GM12872 (cell line): ENCODE results near the gene PRRC2C.

ENCODE experiments used
- TF ChIP-seq, protein P1 (sequence below): IDR thresholded peaks from 3 replicates; pipeline ENCODE4 v1.5.1; 2011; ENCODE audit warnings: low read depth, mild to moderate bottlenecking, low read length, moderate library complexity; ENCODE audit not compliant: insufficient read depth

PRRC2C gene

DNA sequence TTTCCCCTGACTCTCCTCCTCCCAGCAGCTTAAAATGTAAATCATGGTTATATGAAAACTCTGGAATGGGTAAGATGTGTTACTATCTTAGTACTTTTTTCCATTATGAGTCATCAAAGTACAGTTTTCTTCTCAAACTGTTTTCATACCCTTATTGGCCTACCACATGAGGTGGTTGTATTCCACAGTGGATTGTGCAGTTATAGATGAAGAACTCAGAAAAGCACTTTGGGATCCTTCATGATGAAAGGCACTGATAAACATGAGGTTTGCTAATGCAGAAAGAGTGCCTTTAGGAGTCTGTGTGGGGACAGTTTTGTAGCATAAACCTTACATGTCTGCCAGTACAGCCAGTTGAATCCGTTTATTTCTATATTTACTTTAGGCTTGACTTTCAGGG is 104.7 kb downstream of the PRRC2C start:
- TF ChIP-seq, protein P1, sequence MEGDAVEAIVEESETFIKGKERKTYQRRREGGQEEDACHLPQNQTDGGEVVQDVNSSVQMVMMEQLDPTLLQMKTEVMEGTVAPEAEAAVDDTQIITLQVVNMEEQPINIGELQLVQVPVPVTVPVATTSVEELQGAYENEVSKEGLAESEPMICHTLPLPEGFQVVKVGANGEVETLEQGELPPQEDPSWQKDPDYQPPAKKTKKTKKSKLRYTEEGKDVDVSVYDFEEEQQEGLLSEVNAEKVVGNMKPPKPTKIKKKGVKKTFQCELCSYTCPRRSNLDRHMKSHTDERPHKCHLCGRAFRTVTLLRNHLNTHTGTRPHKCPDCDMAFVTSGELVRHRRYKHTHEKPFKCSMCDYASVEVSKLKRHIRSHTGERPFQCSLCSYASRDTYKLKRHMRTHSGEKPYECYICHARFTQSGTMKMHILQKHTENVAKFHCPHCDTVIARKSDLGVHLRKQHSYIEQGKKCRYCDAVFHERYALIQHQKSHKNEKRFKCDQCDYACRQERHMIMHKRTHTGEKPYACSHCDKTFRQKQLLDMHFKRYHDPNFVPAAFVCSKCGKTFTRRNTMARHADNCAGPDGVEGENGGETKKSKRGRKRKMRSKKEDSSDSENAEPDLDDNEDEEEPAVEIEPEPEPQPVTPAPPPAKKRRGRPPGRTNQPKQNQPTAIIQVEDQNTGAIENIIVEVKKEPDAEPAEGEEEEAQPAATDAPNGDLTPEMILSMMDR = no peak

DNA sequence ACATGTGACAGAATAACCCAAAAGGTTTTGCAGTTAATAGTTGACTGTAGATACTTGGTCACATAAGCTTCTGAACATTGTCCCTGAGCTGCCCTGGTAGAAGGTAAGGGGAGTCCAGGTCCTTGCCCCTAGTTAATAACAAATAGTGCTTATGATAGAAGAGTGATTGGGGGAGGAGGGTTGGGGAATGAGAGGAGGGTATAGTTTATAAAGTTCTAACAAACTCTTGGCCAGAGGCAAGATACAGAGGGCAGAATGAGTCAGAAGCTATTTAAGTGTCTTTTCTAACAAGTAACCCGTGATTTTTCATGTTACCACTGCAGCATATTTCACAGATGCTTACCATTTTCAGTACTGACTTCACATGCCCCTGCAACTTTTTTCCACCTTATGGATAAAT is 110.0 kb downstream of the PRRC2C start:
- TF ChIP-seq, protein P1 = no peak

DNA sequence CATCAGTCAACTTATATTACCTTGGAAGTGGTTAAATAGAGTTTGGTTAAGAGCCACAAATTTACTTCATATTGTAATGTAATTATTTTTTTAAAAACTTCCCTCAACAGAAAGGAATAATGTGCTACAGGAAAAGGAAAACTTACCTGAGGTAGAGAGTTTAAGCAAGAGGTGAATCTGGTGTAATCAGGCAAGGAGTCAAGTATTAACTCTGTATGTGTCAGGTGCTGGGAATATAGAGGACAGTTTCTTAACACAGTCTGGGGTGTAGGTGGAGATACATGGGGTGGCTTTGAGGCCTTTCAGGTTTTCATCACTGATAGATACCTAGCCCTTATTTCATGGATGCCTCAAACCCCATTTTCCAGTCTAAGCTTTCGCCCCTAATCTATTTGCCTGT is 110.8 kb downstream of the PRRC2C start:
- TF ChIP-seq, protein P1 = no peak

GRCh38 chr1:171596705-171597104 is 111.4 kb downstream of the PRRC2C start:
- TF ChIP-seq, protein P1 = no peak

DNA sequence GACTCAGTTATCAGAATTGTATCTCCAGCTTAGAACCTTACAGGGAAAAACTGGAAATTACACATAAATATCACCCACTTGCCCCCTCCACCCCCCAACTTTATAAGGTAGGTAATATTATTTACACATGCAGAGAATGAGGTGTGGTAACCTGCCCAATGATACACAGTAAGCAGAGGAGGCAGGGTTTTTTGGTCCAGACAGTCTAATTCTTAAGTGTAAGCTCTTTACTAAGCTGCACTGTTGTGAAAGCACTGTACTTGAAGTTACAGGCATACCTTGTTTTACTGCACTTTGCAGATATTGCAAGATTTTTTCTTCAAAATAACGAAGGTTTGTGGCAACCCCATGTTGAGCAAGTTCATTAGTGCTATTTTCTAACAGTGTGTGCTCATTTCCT is 111.9 kb downstream of the PRRC2C start:
- TF ChIP-seq, protein P1 = no peak

DNA sequence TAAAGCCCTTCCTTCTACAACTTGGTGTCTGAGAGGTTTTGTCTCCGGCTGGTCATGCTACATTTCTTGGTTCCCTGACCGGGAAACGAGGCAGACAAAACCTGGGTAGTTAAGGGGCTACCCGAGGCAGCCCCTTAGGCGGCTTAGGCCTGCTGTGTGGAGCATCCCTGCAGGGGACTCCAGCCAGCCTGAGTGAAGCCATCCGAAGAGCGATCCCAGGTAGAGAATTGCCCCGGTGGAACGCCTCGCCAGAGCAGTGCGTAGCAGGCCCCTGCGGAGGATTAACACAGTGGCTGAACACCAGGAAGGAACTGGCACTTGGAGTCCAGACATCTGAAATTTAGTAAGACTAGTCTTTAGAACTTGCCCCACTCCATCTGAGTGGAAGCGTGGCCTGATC is 115.5 kb downstream of the PRRC2C start:
- TF ChIP-seq, protein P1 = no peak

DNA sequence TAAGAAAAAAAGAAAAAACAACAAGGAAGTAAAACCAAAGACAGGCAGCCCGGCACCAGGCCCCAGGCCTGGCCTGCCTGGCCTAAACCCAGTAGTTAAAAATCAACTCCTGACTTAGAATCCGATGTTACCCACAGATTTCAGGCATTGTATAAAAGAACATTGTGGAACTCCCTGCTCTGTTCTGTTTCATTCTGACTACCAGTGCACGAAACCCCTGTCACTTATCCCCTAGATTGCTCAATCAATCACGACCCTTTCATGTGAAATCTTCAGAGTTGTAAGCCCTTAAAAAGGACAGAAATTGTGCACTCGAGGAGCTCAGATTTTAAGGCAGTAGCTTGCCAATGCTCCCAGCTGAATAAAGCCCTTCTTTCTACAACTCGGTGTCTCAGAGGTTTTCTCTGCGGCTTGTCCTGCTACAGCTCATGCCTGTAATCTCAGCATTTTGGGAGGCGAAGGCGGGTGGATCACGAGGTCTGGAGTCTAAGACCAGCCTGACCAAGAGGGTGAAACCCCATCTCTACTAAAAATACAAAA is 121.1 kb downstream of the PRRC2C start:
- TF ChIP-seq, protein P1 = no peak
